T-helper 17 cell (primary cell): ENCODE results near the gene HOPX. TPM values are rescaled to one million over a fixed set of nuclear protein-coding genes. Genes with fewer than 3 reads are reported as not detected.
"Not testable (repeated sequence)": the region's sequence is repeated elsewhere in the genome, so short reads cannot be mapped to it uniquely, and the experiment has no call there.

Experiments used
- ATAC-seq: fragments of 150-1000 bp; cut with Tn5 transposase; 2 replicates; pipeline ENCODE4 v1.10.0; 2021; ENCODE audit warnings: mild to moderate bottlenecking, moderate library complexity
- DNase-seq, 3 donors: peaks; one replicate each; pipeline versions ENCODE4 v3.0.0 to v3.0.0-alpha.2; 2020 to 2021
- H3K9me3 ChIP-seq: one replicate; pipeline ENCODE4 v1.7.0; 2013; ENCODE audit warnings: low read length, mild to moderate bottlenecking; ENCODE audit not compliant: control insufficient read depth, poor library complexity, severe bottlenecking
- H3K27ac Mint-ChIP-seq: one replicate; pipeline ENCODE4 v1.8.0; 2022; ENCODE audit warnings: mild to moderate bottlenecking, moderate library complexity, mixed read lengths
- H3K27me3 Mint-ChIP-seq: one replicate; pipeline ENCODE4 v1.8.0; 2022; ENCODE audit warnings: mixed read lengths
- H3K36me3 Mint-ChIP-seq: one replicate; pipeline ENCODE4 v1.8.0; 2022; ENCODE audit warnings: low read depth, mixed read lengths
- H3K4me1 Mint-ChIP-seq: one replicate; pipeline ENCODE4 v1.8.0; 2022; ENCODE audit warnings: mild to moderate bottlenecking, mixed read lengths
- H3K4me3 Mint-ChIP-seq: one replicate; pipeline ENCODE4 v1.8.0; 2022; ENCODE audit warnings: mild to moderate bottlenecking, moderate library complexity, mixed read lengths
- total RNA-seq, 4 donors: library from RNA in 2 of 4; stranded (reverse) in 2 of 4; gene quantifications; one replicate each; pipeline ENCODE4 v1.2.3 and lab custom pipeline; 2022 to 2026

The HOPX gene
- total RNA-seq, 2 donors from 2014 or later: 17.6 to 30.7 TPM

GRCh38 chr4:56701161-56701480 is 20.0 kb upstream of the HOPX start:
- H3K4me3 Mint-ChIP-seq: no peak overlapping the region
- no peaks in the 10 kb centered on the region for H3K9me3 ChIP-seq
- peaks cover 2% of the 10 kb centered on the region for H3K36me3 Mint-ChIP-seq
- no peaks in the 10 kb centered on the region for H3K27me3 Mint-ChIP-seq
- peaks cover 16% of the 10 kb centered on the region for H3K4me1 Mint-ChIP-seq
- ATAC-seq (no peak), DNase-seq (no peak)
- no peak overlapping the region for H3K27ac Mint-ChIP-seq

DNA sequence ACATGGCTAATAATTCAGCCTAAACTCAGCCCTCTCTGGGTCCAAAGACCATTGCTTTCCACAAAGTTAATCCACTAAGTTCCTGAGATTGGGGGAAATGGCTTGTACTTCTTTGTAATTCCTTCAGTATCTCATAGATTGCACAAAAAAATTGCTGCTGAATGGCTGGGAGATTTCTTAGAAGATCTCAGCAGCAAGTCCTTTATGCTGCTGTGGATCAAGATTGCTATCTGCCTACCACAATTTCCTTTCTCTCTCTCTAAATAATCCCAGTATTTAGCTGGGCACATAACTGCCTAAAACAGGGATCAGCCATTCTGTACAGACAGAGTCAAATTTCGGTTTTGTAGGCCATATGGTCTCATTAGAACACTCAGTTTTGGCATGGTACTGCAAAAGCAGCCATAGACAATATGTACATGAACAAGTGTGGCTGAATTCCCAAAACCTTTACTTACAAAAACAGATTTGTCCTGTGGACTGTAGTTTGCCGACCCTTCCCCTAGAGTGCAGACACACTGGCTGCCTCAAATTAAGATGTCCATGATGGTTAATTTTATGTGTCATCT is 18.5 kb upstream of the HOPX start:
- Mint-ChIP-seq H3K4me1 (peaks cover 14% of the 10 kb centered on the region), H3K27ac (no peak overlapping the region), H3K27me3 (no peaks in the 10 kb centered on the region), H3K4me3 (no peak overlapping the region), H3K36me3 (peaks cover 2% of the 10 kb centered on the region)
- ATAC-seq (no peak), DNase-seq (no peak)
- H3K9me3 ChIP-seq: no peaks in the 10 kb centered on the region

GRCh38 chr4:56698329-56698728 is 17.2 kb upstream of the HOPX start:
- no peaks in the 10 kb centered on the region for H3K9me3 ChIP-seq
- DNase-seq: no peak
- Mint-ChIP-seq H3K4me3 (no peak overlapping the region), H3K4me1 (peaks cover 14% of the 10 kb centered on the region), H3K27ac (peak overlapping the region; percentile 57), H3K27me3 (no peaks in the 10 kb centered on the region), H3K36me3 (peaks cover 2% of the 10 kb centered on the region)
- ATAC-seq: no peak

DNA sequence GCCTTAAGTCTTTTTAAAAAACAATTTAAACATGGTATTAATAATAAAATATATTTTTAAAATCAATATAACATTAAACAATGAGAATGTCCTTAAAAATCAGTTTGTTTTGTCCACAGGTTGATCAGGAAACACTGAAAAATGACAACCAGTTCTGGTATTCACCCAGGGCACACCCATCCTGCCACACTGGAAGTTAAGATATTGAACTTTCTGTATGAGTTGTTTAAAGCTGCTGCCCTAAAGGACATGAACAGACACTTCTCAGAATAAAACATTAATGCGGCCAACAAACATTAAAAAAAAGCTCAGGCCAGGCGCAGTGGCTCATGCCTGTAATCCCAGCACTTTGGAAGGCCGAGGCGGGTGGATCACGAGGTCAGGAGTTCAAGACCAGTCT is 15.0 kb upstream of the HOPX start:
- Mint-ChIP-seq H3K27me3 (peaks cover 6% of the 10 kb centered on the region), H3K4me3 (no peak overlapping the region), H3K4me1 (peaks cover 14% of the 10 kb centered on the region), H3K27ac (no peak overlapping the region), H3K36me3 (peaks cover 2% of the 10 kb centered on the region)
- DNase-seq (no peak), ATAC-seq (no peak)
- no peaks in the 10 kb centered on the region for H3K9me3 ChIP-seq

DNA sequence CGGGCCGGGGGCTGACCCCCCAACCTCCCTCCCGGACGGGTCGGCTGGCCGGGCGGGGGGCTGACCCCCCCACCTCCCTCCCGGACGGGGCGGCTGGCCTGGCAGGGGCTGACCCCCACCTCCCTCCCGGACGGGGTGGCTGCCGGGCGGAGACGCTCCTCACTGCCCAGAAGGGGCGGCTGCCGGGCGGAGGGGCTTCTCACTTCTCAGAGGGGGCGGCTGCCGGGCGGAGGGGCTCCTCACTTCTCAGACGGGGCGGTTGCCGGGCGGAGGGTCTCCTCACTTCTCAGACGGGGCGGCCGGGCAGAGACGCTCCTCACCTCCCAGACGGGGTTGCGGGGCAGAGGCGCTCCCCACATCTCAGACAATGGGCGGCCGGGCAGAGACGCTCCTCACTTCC is 12.4 kb upstream of the HOPX start:
- not testable (repeated sequence) for H3K27me3 Mint-ChIP-seq, ATAC-seq, H3K9me3 ChIP-seq, DNase-seq, H3K4me3 Mint-ChIP-seq, H3K4me1 Mint-ChIP-seq, H3K27ac Mint-ChIP-seq, H3K36me3 Mint-ChIP-seq

DNA sequence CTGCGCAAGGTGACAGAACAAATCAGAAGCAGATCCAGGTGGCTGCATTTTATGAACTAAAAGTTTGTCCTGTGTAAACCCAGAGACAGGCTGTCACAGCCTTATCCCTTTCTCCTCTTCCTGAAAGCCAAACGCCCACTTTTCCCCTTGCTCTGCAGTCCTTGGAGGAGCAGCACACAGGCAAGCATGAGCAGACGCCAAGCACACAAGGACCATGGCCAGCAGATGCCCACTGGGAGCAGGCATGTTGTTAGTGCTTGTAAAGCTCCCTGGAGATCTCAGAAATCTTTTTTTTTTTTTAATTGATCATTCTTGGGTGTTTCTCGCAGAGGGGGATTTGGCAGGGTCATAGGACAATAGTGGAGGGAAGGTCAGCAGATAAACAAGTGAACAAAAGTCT is 11.5 kb upstream of the HOPX start:
- no peak overlapping the region for H3K27ac Mint-ChIP-seq
- H3K4me1 Mint-ChIP-seq: peaks cover 2% of the 10 kb centered on the region
- no peaks in the 10 kb centered on the region for H3K9me3 ChIP-seq
- no peak overlapping the region for H3K4me3 Mint-ChIP-seq
- H3K27me3 Mint-ChIP-seq: peaks cover 6% of the 10 kb centered on the region
- DNase-seq: no peak
- H3K36me3 Mint-ChIP-seq: no peaks in the 10 kb centered on the region
- ATAC-seq: no peak

DNA sequence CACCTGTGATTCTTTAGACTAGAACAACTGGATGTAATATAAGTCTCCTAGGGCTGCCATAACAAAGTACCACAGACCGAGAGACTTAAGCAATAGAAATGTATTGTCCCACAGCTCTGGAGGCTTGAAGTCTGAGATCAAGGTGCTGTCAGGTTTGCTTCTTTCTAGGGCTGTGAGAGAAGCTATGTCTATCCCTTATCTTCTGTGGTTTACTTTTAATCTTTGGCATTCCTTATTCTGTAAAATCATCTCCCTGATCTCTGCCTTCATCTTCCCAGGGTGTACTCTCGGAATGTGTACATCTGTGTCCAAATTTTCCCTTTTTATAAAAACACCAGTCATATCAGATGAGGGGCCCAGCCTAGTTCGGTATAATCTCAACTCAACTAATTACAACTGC is 10.3 kb upstream of the HOPX start:
- DNase-seq (no peak), ATAC-seq (no peak)
- no peak overlapping the region for H3K27ac Mint-ChIP-seq
- H3K9me3 ChIP-seq: no peaks in the 10 kb centered on the region
- H3K36me3 Mint-ChIP-seq: no peaks in the 10 kb centered on the region
- no peak overlapping the region for H3K4me3 Mint-ChIP-seq
- H3K27me3 Mint-ChIP-seq: peaks cover 6% of the 10 kb centered on the region
- H3K4me1 Mint-ChIP-seq: peaks cover 2% of the 10 kb centered on the region

GRCh38 chr4:56690393-56690792 is 9.3 kb upstream of the HOPX start:
- peaks cover 2% of the 10 kb centered on the region for H3K4me1 Mint-ChIP-seq
- no peak overlapping the region for H3K4me3 Mint-ChIP-seq
- H3K27ac Mint-ChIP-seq: no peak overlapping the region
- H3K9me3 ChIP-seq: no peaks in the 10 kb centered on the region
- H3K36me3 Mint-ChIP-seq: no peaks in the 10 kb centered on the region
- no peak for DNase-seq
- ATAC-seq: no peak
- H3K27me3 Mint-ChIP-seq: peaks cover 6% of the 10 kb centered on the region

DNA sequence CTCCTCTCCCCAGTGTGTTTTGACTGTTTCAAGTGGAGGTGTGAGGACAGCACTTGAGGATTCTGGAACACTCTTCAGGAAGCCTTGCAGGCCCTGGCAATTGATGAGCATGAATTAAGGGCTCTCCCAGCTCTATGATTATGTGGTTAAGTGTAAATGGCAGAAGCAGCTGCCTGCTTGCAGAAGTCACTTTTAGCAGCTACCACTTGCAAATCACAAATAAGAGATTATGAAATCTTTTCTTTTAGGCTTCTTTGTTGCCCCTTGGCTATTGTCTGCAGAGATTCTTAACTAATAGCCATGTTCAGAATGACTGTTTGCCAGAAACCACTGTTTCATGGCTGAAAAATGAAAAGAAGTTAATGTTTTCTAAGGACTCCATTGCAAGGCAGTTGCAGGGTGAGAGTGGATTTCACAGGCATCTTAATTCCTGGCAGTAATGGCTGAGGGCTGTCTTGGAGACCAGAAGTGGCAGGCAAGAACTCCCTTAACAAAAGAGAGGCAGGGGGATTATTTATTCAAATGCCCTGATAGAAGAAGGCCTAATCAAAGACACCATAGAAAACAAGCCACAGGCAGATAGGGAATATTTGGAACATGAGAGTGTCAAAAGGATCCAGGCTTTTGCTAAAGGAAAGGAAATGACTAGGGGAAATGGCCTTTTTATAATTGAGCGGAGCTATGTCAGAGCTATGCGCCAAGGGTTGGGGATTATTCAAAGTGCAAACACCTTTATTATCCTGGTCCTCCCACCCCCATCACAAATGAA is 8.3 kb upstream of the HOPX start:
- Mint-ChIP-seq H3K36me3 (no peaks in the 10 kb centered on the region), H3K27ac (no peak overlapping the region), H3K27me3 (peaks cover 16% of the 10 kb centered on the region), H3K4me1 (peaks cover 2% of the 10 kb centered on the region), H3K4me3 (no peak overlapping the region)
- no peaks in the 10 kb centered on the region for H3K9me3 ChIP-seq
- no peak for DNase-seq
- ATAC-seq: no peak

DNA sequence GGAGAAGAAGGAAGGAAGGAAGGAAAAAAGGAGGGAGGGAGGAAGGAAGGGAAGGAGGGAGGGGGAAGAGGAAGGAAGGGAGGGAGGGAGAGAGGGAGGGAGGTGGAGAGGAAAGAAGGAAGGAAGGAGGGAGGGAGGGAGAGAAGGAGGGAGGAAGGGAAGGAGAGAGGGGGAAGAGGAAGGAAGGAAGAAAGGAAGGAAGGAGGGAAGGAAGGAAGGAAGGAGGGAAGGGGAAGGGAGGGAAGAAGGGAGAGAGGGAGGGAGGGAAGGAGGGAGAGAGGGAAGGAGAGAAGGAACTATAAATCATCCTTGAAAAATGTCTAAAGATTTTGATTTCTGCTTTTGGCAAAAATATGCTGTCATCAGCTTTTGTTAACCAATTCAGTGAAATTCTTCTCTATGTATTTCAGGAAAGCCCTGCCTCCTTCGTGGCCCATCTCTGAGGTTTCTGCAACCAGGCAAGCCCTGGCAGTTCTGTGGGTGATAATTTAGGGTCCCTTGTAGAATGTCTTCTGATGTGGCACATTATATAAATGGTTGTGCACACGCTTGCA is 7.1 kb upstream of the HOPX start:
- DNase-seq (no peak), ATAC-seq (no peak)
- H3K4me3 Mint-ChIP-seq: no peak overlapping the region
- peaks cover 28% of the 10 kb centered on the region for H3K27me3 Mint-ChIP-seq
- peaks cover 2% of the 10 kb centered on the region for H3K36me3 Mint-ChIP-seq
- H3K9me3 ChIP-seq: no peaks in the 10 kb centered on the region
- no peak overlapping the region for H3K27ac Mint-ChIP-seq
- H3K4me1 Mint-ChIP-seq: peaks cover 2% of the 10 kb centered on the region

DNA sequence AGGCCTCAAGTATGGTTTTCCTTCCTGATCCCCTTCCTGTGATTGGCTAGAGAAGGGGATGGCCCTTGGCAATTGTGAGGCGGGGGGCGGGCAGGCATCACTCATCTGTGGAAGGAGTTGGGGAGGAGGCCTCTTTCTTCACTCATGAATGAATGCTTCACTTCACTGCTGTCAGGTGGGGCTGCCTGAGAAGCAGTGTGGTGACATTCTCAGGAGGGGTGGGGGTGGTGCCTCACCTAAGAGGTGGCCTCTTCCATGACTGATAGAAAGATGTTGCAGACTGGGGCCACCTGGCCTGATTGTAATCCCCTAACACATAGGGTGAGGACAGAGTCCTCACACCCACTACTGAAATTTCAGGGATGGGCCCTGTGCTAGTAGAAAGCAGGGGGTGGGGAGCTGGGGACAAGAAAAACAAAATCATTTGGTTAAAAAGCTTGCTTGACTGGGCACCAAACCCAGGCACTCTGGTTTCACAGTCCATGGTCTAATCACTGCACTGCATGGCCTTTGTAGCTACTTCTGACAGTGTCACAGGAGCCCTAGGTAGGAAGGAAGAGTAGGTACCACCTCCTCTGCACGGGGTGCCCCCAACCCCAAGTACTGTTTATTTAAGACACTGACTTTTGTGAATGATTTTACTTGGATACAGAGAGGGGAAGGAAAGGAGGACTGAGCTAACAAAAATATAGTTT is 5.6 kb upstream of the HOPX start:
- Mint-ChIP-seq H3K27me3 (peaks cover 37% of the 10 kb centered on the region), H3K4me3 (no peak overlapping the region), H3K4me1 (peaks cover 6% of the 10 kb centered on the region), H3K36me3 (peaks cover 7% of the 10 kb centered on the region), H3K27ac (no peak overlapping the region)
- DNase-seq: no peak
- ATAC-seq: no peak
- no peaks in the 10 kb centered on the region for H3K9me3 ChIP-seq

- H3K9me3 ChIP-seq: no peaks in the 10 kb centered on the region
- H3K27ac Mint-ChIP-seq: no peak overlapping the region
- H3K4me3 Mint-ChIP-seq: no peak overlapping the region
- no peak for DNase-seq
- ATAC-seq: no peak
- H3K36me3 Mint-ChIP-seq: peaks cover 8% of the 10 kb centered on the region
- H3K27me3 Mint-ChIP-seq: peaks cover 53% of the 10 kb centered on the region
- H3K4me1 Mint-ChIP-seq: peaks cover 14% of the 10 kb centered on the region
These were observed 3.4 kb upstream of the HOPX start for GRCh38 chr4:56684320-56685050.

GRCh38 chr4:56683455-56683854 is 2.4 kb upstream of the HOPX start:
- no peaks in the 10 kb centered on the region for H3K9me3 ChIP-seq

More at GRCh38 chr4:56683455-56683854, 2.4 kb upstream of the HOPX start:
- Mint-ChIP-seq H3K36me3 (peaks cover 8% of the 10 kb centered on the region), H3K4me1 (peaks cover 14% of the 10 kb centered on the region), H3K27me3 (peaks cover 53% of the 10 kb centered on the region), H3K4me3 (no peak overlapping the region), H3K27ac (no peak overlapping the region)
- ATAC-seq (no peak), DNase-seq (no peak)
